Measurements from ENCODE around the gene PUM2. TPM values are rescaled to one million over a fixed set of nuclear protein-coding genes. Genes with fewer than 3 reads are reported as not detected.
A peak's percentile ranks its signal among the peaks of the same experiment; 100 is the strongest.

The PUM2 gene
- total and polyA plus RNA-seq, 2 of the 8 experiments (the other 6 are each of a cell fraction or from before 2014, with no cell fraction given): 46.6 to 114 TPM

GRCh38 chr2:20211860-20212458 is 138.7 kb downstream of the PUM2 start:
- no peak overlapping the region for H4K91ac ChIP-seq (replicated peaks; ENCODE audit: insufficient read length, low read length)
- no peak overlapping the region for H3K23ac ChIP-seq (ENCODE audit: insufficient read length)
- no peak overlapping the region for H4K5ac ChIP-seq (ENCODE audit: insufficient read length, low read depth, low read length)
- no peaks in the 10 kb centered on the region for H3K36me3 ChIP-seq (ENCODE audit: control insufficient read depth in 2 of 4, insufficient read depth in 4 of 4, low read length in 3 of 4)
- H3K27me3 ChIP-seq (replicated peaks in 1 of 4; ENCODE audit: control insufficient read depth in 3 of 4, extremely low read depth in 1 of 4, insufficient read depth in 3 of 4, low read length in 3 of 4): no peaks in the 10 kb centered on the region
- no peak overlapping the region for H2BK15ac ChIP-seq (ENCODE audit: low read length)
- H3K4ac ChIP-seq (replicated peaks; ENCODE audit: insufficient read length, low read depth, low read length): no peak overlapping the region
- no peak overlapping the region for H2BK20ac ChIP-seq (ENCODE audit: low read length)
- no peak for FAIRE-seq
- no peak overlapping the region for H2BK5ac ChIP-seq (ENCODE audit: low read depth, low read length)
- no peak for DNase-seq (ENCODE audit: low read depth in 1 of 2, low spot score in 2 of 2)
- no peak overlapping the region for H2AFZ ChIP-seq (ENCODE audit: low read length)
- H3K4me2 ChIP-seq (ENCODE audit: insufficient read depth in 1 of 2, low read depth in 2 of 2, low read length in 2 of 2): no peak overlapping the region
- H4K8ac ChIP-seq (ENCODE audit: extremely low read depth, insufficient read depth, low read length): peak overlapping the region; percentile 53; the same call in 1 of the 2 replicates
- H2AK5ac ChIP-seq (ENCODE audit: low read depth, low read length): no peak overlapping the region
- peaks cover 23% of the 10 kb centered on the region for H3K79me1 ChIP-seq (ENCODE audit: low read depth, low read length)
- no peaks in the 10 kb centered on the region for H3K9me3 ChIP-seq (ENCODE audit: insufficient read depth in 2 of 2, low read depth in 1 of 2, low read length in 1 of 2)
- peaks cover 0 to 88% of the 10 kb centered on the region in 2 experiments; a peak in 2 of 4 replicates for H3K79me2 ChIP-seq (ENCODE audit: control insufficient read depth in 1 of 2, insufficient read depth in 2 of 2, low read length in 2 of 2)
- WGBS, 2 experiments (ENCODE audit: extremely low coverage in 1 of 2, insufficient coverage in 1 of 2, insufficient read length in 1 of 2, insufficient replicate concordance in 2 of 2, low coverage in 1 of 2, low lambda C conversion rate in 2 of 2, missing lambda C conversion rate in 1 of 2): 87% methylated on average over 14 of the region's 14 CpGs; no CpG with 5 or more reads in 1 of the 2 experiments
- H2BK12ac ChIP-seq (ENCODE audit: low read depth, low read length): no peak overlapping the region
- H3K23me2 ChIP-seq (ENCODE audit: low read depth, low read length): no peaks in the 10 kb centered on the region
- no peak overlapping the region for H3K14ac ChIP-seq (ENCODE audit: insufficient read length)
- no peak overlapping the region for H3K18ac ChIP-seq (ENCODE audit: extremely low read depth, low read length)
- CTCF ChIA-PET (ENCODE audit: partially characterized antibody): interaction anchor here (0.6 to 10.6 kb wide), 6 partner anchors 11 to 103 kb away, joined by 4 to 104 read pairs (median 20); partner anchors contain the start of gene SDC1
- H3K27ac ChIP-seq (ENCODE audit: low read depth, low read length): no peak overlapping the region; the same call in 1 of the 2 replicates
- POLR2A ChIA-PET (ENCODE audit: partially characterized antibody): interaction anchor here (1.0 to 1.8 kb wide), 5 partner anchors 8 to 76 kb away, joined by 3 to 7 read pairs (median 5); no protein-coding TSS in a partner anchor
- no peak overlapping the region for H2BK120ac ChIP-seq (replicated peaks; ENCODE audit: low read depth, low read length)
- peaks cover 34 to 47% of the 10 kb centered on the region in 2 experiments for H4K20me1 ChIP-seq (replicated peaks in 1 of 2; ENCODE audit: control insufficient read depth in 1 of 2, insufficient read depth in 2 of 2, low read length in 2 of 2)
- no peak overlapping the region for H3K9ac ChIP-seq (replicated peaks in 1 of 4; ENCODE audit: extremely low read depth in 1 of 4, low read depth in 3 of 4, low read length in 3 of 4)
- H3K56ac ChIP-seq (replicated peaks; ENCODE audit: insufficient read length, low read depth, low read length): no peak overlapping the region
- H3K4me1 ChIP-seq (replicated peaks in 1 of 4; ENCODE audit: control insufficient read depth in 3 of 4, insufficient read depth in 4 of 4, low read length in 3 of 4): peaks cover 0 to 26% (median 9%) of the 10 kb centered on the region in 4 experiments; a peak in 6 of 7 replicates
- no peak overlapping the region for H3K4me3 ChIP-seq (ENCODE audit: extremely low read depth in 1 of 4, insufficient read depth in 2 of 4, low read depth in 3 of 4, low read length in 4 of 4)
- no peak for TF ChIP-seq NANOG (IDR thresholded peaks at IDR 0.05; ENCODE audit: insufficient read depth, low read depth, low read length, poor library complexity, severe bottlenecking)
- no peak for TF ChIP-seq POLR2AphosphoS5 (IDR thresholded peaks at IDR 0.05; ENCODE audit: low read depth, low read length)
- TF ChIP-seq CTBP2 (IDR thresholded peaks at IDR 0.05; ENCODE audit: borderline replicate concordance, insufficient read depth, insufficient read length, low read length): no peak
- no peak for TF ChIP-seq HDAC2 (IDR thresholded peaks at IDR 0.05; ENCODE audit: borderline replicate concordance in 1 of 2, low read depth in 2 of 2, low read length in 2 of 2)
- no peak for TF ChIP-seq RBBP5 (IDR thresholded peaks at IDR 0.05; ENCODE audit: borderline replicate concordance, low read depth, low read length)
- TF ChIP-seq RAD21 (IDR thresholded peaks at IDR 0.05 in 1 of 2, conservative IDR thresholded peaks at IDR 0.05 in 1 of 2; ENCODE audit: low read depth in 2 of 2, low read length in 2 of 2): no peak
- no peak for TF ChIP-seq TBP (IDR thresholded peaks at IDR 0.05; ENCODE audit: low read depth, low read length)
- TF ChIP-seq TAF7 (optimal IDR thresholded peaks at IDR 0.05; ENCODE audit: borderline replicate concordance, low read depth, low read length): no peak
- TF ChIP-seq FOSL1 (IDR thresholded peaks at IDR 0.05; ENCODE audit: insufficient read depth, low read depth, low read length): no peak
- no peak for TF ChIP-seq SP1 (IDR thresholded peaks at IDR 0.05; ENCODE audit: low read depth, low read length)
- TF ChIP-seq SIN3A (conservative IDR thresholded peaks at IDR 0.05 in 1 of 2, IDR thresholded peaks at IDR 0.05 in 1 of 2; ENCODE audit: low read depth in 1 of 2, low read length in 2 of 2): no peak

Measured in H1 (cell line).